HG03280 (cell line): ENCODE data around the gene LYAR.

Source experiments
- ATAC-seq: cut with Tn5 transposase; IDR thresholded peaks from one replicate; pipeline ENCODE4 v1.9.1; 2021; ENCODE audit warnings: mild to moderate bottlenecking, moderate library complexity; ENCODE audit not compliant: unreplicated experiment

Gene LYAR

DNA sequence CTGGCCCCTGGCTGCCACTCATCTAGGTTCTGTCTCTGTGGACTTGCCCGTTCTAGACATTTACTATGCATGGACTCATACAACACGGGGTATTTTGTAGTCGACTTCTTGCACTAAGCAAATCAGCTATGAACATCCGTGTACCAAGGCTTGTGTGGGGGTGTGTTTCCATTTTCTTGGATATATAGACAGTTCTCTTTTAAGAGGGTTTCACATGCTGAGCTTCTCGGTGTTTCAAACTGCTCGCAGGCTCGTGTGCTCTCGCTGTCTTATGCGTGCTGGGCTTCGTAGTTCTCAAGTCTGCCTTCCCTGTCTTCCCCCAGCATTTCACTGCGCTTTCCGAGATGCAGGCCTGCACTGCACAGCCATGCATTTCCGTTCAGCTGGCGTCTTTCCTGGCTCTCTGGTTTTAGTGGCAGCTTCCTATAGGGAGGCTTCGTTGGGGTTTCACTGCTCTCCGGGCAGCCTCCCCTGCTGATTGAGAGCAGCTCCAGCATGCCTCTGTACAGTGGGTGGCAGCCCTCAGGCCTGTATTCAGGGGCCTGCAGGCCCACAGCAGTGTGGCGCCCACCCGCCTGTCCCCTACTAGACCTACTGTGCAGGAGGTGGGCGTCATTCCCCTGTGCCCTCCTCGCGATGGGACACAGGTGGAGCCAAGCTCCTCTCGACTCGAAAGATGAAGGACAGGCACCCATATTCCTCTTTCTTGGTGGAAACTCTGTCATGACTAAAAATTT is 27.7 kb upstream of the LYAR start:
- no peak for ATAC-seq

DNA sequence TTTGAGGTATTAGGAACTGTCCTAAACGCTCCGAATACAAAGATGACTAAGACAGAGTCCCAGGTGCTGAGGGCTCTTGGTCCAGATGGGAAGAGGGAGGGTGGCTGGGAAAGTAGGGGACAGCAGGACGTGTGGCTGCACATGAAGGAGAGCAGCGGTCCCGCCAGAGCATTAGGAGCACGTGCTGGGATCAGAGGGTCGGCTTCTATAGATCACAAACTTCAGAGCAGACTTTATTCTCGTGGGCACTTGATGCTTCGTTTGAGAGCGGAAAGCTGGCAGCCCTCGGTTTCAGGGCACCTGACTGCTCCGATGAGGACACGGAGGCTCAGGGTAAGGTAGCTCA is 26.2 kb upstream of the LYAR start:
- no peak for ATAC-seq

DNA sequence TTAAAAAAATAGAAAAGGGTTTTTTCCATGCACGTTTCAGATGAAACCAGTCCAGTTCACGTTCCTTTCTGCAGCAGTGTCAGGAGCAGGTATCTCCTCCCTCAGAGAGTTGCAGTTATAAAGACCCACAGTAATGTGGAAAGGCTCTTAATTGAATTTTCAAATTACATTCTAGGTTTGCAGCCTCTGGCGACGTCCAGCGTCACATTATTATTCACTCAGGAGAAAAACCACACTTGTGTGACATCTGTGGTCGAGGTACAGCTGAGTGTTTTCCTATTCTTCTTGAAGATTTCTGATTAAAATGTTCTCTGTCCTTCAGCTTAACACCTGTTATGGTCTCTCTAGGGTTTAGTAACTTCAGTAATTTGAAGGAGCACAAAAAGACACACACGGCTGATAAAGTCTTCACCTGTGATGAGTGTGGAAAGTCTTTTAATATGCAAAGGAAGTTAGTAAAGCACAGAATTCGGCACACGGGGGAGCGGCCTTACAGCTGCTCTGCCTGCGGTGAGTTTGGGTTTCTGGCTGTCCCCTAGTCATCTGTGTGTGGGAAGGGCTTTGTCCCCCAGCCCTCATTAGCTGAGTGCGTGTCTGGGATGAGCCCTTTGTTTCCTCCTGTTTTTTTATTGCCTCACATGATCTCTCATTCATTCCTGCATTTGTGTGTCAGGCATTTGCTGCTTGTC is 25.7 kb upstream of the LYAR start:
- no peak for ATAC-seq

DNA sequence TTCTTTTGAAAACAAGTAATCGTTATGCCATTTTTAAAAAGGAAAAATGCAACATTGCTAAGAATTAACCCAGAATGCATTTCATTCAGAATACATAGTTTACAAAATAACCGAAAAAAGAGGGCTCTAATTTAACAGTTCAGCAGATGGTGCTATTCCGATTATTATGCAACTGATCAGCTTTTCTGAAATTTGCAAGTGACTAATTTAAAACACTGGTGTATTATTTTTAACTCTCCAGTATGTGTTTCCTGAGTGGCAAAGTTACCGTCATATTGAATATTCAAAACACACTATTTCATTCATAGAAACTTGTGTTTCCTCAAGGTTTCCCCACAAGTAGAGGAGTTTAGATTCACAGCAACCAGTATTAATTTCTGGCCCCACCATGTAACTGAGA is 21.2 kb upstream of the LYAR start:
- no peak for ATAC-seq

DNA sequence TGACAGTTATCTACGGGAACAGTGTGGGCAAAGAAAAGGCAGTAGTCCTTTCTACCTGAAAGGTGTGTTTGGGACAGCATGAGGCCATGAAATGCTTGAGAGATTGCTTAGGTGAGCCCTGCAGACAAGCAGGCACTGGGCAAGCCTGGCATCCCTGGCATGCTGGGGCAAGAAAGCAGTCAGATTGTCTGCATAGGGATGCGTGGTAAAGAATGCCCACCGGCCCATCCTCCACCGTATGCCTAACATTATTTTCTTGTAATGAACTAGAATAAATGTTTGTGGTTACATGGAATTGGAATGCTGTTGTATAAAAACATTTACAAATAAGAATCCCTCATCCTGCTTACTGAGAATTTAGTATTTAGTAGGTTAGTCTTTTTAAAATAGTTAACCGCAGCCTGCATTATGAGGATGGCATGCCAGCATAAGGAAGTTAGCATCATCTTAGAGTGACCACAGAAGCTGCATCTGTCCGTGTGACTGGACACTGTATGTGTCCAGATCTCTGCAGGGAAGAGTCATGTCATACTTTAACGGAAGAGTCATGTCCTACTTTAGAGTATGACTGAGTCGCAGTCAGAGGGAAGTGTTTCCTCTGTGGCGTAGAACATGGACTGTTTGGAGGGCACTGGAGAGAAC is 19.0 kb upstream of the LYAR start:
- no peak for ATAC-seq

DNA sequence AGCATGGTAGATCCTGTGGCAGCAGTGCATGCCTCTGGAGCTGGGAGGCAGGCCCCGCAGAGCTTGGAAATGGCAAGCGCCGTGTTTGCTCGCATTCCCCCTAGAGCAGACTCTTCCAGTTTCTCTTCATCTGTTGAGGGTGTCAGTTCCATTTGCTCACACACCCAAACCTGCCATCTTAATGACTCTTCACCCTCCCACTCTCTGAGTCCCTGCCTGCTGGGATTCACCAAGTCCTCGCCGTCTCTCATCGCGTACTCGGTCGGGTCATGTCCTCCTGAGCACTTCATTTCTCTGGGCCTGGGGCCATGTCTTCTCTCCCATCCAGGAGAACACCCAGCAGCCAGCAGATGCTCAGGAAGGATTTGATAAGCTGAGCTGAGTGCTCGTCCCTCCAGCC is 17.0 kb upstream of the LYAR start:
- no peak for ATAC-seq

DNA sequence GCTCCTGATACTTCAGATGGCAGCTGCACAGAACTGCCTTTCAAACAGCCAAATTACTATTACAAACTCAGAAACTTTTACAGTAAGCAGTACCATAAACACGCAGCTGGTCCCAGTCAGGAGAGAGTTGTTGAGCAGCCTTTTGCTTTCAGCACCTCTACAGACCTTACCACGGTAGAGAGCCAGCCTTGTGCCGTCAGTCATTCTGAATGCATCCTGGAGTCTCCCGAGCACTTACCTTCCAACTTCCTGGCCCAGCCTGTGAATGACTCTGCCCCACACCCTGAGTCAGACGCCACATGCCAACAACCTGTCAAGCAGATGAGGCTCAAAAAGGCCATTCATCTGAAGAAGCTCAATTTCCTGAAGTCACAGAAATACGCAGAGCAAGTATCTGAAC is 12.5 kb upstream of the LYAR start:
- no peak for ATAC-seq

DNA sequence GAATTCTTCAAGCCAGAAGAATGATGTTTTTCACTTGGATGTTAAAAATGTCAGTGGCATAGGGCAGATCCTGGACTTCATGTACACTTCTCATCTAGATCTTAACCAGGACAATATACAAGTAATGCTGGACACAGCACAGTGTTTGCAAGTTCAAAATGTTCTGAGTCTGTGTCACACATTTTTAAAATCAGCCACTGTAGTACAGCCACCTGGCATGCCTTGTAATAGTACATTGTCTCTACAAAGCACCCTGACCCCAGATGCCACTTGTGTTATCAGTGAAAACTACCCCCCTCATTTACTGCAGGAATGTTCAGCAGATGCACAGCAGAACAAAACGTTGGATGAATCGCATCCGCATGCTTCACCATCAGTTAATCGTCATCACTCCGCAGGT is 12.0 kb upstream of the LYAR start:
- no peak for ATAC-seq

DNA sequence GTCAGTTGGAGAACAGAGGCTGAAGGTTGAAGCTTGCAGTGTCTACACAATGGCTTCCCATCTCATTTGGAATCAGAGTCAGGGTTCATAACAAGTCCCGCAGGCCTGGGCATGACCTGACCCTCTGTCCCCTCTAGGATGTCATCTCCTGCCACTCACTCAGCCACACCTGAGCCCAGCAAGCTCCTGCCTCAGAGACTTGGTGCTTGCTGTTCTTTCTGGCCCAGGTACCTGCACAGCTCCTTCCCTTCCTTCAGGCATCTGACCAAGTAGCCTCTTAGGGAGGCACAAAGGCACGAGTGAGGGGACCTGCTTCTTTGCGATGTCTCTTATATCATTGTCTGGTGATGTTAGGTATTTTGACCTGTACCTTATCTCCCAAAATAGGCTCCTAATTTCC is 9.1 kb upstream of the LYAR start:
- ATAC-seq = no peak

DNA sequence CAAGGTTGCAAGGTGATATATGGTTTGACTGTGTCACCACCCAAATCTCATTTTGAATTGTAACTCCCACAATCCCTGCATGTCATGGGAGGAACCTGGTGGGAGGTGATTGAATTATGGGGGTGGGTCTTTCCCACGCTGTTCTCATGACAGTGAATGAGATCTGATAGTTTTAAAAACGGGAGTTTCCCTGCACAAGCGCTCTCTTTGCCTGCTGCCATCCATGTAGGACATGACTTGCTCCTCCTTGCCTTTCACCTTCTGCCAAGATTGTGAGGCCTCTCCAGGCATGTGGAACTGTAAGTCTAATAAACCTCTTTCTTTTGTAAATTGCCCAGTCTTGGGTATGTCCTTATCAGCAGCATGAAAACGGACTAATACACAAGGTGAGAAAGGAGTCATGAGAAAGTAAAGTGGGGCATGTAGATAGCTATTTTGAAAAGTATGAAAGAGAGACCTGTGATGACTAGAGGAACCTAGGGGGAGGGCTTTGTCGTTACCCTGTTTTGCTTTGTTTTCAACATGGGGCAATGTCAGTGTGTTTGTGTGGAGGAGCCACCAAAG is 6.4 kb upstream of the LYAR start:
- ATAC-seq = no peak

DNA sequence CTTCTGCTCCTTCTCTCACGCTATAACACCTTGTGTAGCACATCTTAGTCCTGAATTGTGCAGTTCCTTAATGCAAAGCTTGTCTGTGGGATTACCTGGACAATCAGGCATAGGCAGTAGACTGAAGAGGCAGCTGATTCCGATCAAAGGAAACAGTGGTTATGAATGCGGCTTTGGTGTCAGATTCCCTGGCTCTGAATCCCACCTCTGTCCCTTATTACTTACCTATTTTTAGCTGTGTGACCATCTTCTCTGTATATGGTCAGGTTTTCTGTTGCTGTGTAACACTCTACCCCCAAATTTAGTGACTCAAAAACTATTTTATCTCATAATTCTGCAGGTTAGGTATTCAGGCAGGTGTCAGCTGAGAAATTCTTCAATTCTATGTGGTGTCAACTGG is 3.3 kb upstream of the LYAR start:
- ATAC-seq = no peak

DNA sequence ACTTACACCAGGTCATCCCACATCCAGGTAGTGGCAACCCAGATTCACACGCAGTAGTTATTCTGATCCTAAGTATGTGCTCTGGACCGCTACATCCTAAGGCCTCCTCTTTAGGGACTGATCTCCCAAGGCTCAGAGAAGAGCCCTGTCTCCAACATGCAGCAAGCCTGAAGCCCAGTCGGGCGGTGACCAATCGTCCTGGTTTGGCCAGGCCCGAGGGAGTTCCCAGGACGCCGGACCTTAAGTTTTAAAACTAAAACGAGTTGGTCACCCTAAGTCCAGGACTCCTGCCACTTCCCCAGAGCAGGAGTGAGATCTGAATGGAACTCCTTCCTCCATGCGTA is 385 bp downstream of the LYAR start:
- ATAC-seq = peak; percentile 25

DNA sequence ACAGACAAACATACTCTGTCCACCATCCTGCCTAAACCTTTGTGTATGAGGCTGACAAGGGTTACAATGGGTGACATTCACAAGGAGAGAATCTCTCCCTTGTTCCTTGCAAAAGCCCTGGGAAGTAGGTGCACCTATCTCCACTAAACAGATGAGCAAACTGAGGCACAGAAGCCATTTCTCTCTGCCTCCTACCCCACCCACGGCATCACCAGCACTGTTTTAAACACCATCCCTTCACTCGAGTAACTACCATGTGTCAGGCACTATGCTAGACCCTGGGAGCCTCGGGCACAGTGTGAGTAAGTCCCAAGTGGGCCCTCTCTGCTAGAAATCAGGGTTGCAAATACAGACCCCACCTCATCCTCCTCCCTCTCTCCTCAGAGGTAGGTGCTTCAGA is 899 bp downstream of the LYAR start:
- ATAC-seq = no peak

DNA sequence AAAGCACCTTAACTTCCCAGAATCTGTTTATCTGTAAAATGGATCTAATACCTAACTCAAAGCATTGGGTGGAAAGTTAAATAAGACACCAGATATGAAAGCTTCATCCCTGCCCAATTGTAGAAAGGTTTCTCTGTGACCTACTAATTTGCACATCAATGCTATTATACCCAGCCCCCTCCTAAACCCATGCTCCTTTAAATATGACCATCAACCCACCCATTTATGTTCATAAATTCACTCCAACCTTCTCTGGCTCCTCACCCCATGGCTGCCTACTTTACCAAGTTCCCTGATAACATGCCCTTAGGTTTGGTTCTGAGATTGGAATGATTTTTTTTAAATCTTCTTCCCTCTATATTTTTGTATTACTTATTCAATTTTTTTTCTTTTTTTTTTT is 1.9 kb downstream of the LYAR start:
- no peak for ATAC-seq

DNA sequence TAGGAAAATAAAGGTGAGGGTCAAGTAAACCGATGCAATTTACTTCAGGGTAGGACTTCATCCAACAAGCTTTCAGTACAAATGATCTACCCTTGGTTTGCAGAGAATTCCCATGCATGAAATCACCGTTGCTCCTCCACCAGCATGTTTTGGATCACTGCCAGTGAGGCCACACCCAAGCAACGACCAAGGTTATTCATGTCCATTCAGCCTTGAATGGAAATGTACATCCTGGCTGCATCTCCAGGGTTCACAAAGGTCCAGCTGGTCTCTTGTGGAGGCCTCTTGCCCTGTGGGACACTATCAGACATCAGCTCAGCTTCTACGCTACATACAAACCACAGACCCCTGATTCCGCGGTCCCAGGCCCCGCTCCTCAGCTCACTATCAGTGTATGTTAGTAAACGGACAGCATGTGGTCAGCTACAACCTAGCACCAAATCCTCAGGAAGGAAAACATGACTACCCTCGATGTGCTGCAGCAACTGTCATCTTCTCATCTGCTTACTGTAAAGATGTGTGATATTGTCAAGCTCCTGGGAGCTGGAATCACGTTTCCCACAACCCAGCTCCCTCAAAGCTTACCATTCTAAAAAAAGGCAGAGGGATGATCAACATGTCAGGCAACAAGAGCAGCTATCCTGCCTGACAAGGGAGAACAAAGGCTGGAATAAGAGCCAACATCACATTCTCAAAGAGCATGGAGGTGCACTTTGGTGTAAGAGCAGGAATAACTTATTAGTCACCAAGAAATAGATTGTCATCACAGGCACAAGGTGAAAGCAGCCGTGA is 4.9 kb downstream of the LYAR start:
- ATAC-seq = no peak

DNA sequence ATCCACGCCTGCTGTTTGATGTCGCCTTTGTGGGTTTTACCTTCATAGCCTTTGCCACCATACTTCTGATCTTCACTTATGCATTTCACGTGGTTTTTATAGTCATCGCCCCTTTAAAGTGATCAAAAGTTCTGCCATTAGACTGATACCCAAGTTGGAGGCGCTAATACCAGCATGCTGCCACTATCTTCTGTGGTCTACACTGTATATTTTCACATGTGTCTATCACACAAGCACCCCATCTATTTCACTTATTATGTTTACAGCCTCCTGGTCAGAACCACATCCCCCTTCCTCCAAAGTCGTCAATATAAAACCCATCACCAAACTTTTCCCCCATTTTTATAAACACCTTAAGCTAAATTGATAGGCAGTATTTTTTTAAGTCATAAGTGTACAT is 8.2 kb downstream of the LYAR start:
- ATAC-seq = no peak

DNA sequence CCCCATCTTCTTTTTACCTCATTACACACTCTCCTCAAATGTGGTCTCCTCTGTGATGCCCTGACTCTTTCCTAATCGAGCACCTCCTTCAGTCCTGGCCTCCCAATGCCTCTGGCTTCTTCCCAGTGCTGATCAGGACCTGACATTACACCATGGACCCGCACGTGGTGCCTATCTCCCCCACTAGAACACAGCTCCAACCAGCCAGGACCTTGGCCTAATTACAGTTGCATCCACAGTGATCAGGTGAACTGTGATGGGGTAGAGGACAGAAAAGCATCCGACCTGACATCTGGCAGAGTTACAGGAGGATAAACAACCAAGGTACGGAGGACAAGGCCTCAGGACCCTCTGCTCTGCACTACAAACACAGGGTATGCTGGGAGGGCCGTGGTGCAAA is 12.4 kb downstream of the LYAR start:
- ATAC-seq = no peak

DNA sequence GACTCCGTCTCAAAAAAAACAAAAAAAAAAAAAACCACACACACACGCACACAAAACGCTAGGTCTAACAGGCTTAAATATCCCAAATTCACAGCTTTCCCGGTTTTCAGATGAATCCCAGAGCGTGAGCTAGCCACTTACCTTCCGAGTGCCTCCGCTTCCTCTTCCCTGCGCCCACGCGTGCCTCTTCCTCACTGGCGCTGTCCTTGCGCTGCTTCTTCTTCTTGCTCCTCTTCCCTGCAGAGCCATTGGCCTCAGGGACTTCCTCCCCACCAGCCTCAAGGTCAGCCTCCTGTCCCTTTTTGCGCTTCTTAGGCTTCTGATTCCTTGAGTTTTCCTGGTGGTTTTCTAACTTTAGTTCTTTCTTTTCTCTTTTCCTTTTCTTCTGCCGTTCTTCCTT is 15.7 kb downstream of the LYAR start:
- no peak for ATAC-seq

DNA sequence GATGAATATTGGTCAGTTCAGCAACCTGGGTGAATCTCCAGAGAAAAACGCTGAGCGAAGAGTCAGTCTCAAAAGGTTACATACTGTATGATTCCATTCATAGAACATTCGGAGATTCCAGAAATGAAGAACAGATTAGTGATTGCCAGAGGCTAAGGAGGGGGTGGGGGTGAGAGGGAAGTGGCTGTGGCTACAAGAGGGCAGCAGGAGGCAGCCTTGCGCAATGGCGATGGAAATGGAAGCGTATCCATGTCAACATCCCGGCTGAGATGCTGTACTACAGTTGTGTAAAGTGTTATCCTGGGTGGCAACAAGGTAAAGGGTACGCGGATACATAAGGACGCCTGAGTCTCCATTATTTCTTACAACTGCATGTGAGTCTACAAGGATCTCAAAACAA is 18.0 kb downstream of the LYAR start:
- ATAC-seq = no peak

DNA sequence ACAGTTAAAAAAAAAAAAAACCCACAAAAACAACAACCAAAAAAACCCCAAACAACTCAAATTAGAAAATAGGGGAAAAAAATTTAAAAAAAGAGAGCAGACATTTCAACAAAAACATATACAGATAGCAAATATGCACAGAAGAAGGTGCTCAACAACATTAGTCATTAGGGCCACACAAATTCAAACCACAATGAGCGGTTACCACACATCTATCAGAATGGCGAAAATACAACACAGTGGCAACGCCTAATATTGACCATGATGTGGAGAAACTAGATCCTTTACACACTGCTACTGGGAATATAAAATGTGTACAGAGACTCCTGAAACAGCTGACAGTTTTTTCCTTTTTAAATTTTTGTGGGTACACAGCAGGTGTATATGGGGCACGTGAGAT is 19.4 kb downstream of the LYAR start:
- no peak for ATAC-seq

DNA sequence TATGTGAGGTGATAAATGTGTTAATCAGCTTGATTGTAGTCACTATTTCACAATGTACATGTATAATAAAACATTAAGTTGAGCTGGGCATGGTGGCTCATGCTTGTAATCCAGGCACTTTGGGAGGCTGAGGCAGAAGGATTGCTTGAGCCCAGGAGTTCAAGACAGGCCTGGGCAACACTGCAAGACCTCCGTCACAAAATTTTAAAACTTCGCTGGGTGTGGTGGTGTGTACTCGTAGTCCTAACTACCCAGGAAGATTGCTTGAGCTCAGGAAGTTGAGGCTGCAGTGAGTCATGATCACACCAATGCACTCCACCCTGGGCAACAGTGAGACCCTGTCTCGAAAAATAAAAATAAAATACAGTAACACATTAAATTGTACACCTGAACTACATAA is 20.1 kb downstream of the LYAR start:
- ATAC-seq = no peak

DNA sequence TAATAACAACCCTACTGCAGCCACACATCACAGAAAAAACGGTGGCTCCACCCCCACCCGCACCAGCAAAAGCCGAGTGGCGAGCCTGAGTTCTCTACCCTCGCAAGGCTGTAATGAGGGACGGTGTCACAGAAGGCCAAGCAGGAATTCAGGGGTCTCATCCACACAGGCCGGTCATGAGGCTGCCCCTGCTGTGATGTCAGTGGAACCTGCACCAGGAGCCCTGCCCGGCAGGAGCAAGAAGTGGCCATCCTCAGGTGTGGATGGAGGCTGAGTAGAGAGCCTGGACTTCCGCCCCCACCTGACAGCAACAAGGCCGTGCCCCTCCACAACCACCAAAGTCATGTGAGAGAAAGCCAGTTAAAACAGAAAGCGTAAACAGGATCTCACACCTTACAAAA is 20.6 kb downstream of the LYAR start:
- ATAC-seq = no peak
